Central memory CD8-positive, alpha-beta T cell (primary cell): ENCODE measurements around the gene TBL3.
A peak's percentile ranks its signal among the peaks of the same experiment; 100 is the strongest.

Experiments
- ATAC-seq: fragments of 150-1000 bp; cut with Tn5 transposase; replicated peaks from 2 replicates; pipeline ENCODE4 v1.10.0; 2022; ENCODE audit warnings: mild to moderate bottlenecking, moderate FRiP score, moderate number of reproducible peaks; ENCODE audit not compliant: poor library complexity, severe bottlenecking; ENCODE audit errors: extremely low read depth
- DNase-seq, 2 donors: peaks; one replicate each; pipeline ENCODE4 v3.0.0; 2021; ENCODE audit warnings: low spot score in 2 of 2
- H3K27ac Mint-ChIP-seq: one replicate; pipeline ENCODE4 v1.8.0; 2022; ENCODE audit warnings: low read depth, mild to moderate bottlenecking, moderate library complexity, mixed read lengths
- H3K27me3 Mint-ChIP-seq: one replicate; pipeline ENCODE4 v1.8.0; 2022; ENCODE audit warnings: mixed read lengths
- H3K36me3 Mint-ChIP-seq: one replicate; pipeline ENCODE4 v1.8.0; 2022; ENCODE audit warnings: mild to moderate bottlenecking, moderate library complexity, mixed read lengths; ENCODE audit not compliant: insufficient read depth
- H3K4me1 Mint-ChIP-seq: one replicate; pipeline ENCODE4 v1.8.0; 2022; ENCODE audit warnings: mixed read lengths
- H3K4me3 Mint-ChIP-seq: one replicate; pipeline ENCODE4 v1.8.0; 2022; ENCODE audit warnings: mild to moderate bottlenecking, moderate library complexity, mixed read lengths
- H3K9me3 Mint-ChIP-seq: one replicate; pipeline ENCODE4 v1.8.0; 2022; ENCODE audit warnings: mixed read lengths

TBL3 gene

GRCh38 chr16:1975432-1976215, 3.8 kb downstream of the TBL3 start:
- peaks cover 32% of the 10 kb centered on the region for H3K36me3 Mint-ChIP-seq
- no peak for ATAC-seq
- H3K4me3 Mint-ChIP-seq: no peak overlapping the region

DNA sequence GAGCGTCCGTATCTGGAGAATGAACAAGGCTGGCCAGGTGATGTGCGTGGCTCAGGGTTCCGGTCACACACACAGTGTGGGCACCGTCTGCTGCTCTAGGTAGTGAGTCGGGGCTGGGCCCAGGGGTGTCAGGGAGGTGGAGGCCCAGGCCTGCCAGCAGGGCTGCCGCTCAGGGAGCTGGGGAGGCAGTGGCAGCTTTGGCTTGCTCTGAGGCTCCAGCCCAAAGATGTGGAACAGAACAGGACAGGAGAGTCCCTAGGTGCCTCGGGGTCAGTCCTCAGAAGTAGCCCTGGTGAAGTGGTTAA, 4.3 kb downstream of the TBL3 start:
- Mint-ChIP-seq H3K4me1 (peaks cover 17% of the 10 kb centered on the region), H3K27ac (no peak overlapping the region), H3K4me3 (no peak overlapping the region), H3K27me3 (no peaks in the 10 kb centered on the region), H3K9me3 (no peaks in the 10 kb centered on the region), H3K36me3 (peaks cover 31% of the 10 kb centered on the region)
- ATAC-seq (no peak), DNase-seq (no peak)

More at GRCh38 chr16:1975432-1976215, 3.8 kb downstream of the TBL3 start:
- Mint-ChIP-seq H3K9me3 (no peaks in the 10 kb centered on the region), H3K4me1 (peaks cover 22% of the 10 kb centered on the region), H3K27me3 (no peaks in the 10 kb centered on the region), H3K27ac (no peak overlapping the region)
- DNase-seq: no peak

GRCh38 chr16:1976951-1977874, 5.4 kb downstream of the TBL3 start:
- peaks cover 3% of the 10 kb centered on the region for H3K27me3 Mint-ChIP-seq
- no peaks in the 10 kb centered on the region for H3K9me3 Mint-ChIP-seq
- H3K36me3 Mint-ChIP-seq: peaks cover 25% of the 10 kb centered on the region
- ATAC-seq (no peak), DNase-seq (no peak)
- peaks cover 7% of the 10 kb centered on the region for H3K4me1 Mint-ChIP-seq
- H3K27ac Mint-ChIP-seq: no peak overlapping the region
- H3K4me3 Mint-ChIP-seq: no peak overlapping the region

- Mint-ChIP-seq H3K27ac (no peak overlapping the region), H3K27me3 (peaks cover 10% of the 10 kb centered on the region), H3K4me1 (peaks cover 5% of the 10 kb centered on the region), H3K4me3 (no peak overlapping the region), H3K36me3 (peaks cover 23% of the 10 kb centered on the region), H3K9me3 (no peaks in the 10 kb centered on the region)
- no peak for ATAC-seq
- DNase-seq: no peak
Observed at GRCh38 chr16:1977875-1978268, 6.0 kb downstream of the TBL3 start.

- ATAC-seq (no peak), DNase-seq (no peak)
- no peak overlapping the region for H3K4me3 Mint-ChIP-seq
- peaks cover 5% of the 10 kb centered on the region for H3K4me1 Mint-ChIP-seq
- H3K27ac Mint-ChIP-seq: no peak overlapping the region
- H3K36me3 Mint-ChIP-seq: peaks cover 23% of the 10 kb centered on the region
- H3K27me3 Mint-ChIP-seq: peaks cover 14% of the 10 kb centered on the region
- no peaks in the 10 kb centered on the region for H3K9me3 Mint-ChIP-seq
Observed at GRCh38 chr16:1978476-1979120, 6.7 kb downstream of the TBL3 start.

DNA sequence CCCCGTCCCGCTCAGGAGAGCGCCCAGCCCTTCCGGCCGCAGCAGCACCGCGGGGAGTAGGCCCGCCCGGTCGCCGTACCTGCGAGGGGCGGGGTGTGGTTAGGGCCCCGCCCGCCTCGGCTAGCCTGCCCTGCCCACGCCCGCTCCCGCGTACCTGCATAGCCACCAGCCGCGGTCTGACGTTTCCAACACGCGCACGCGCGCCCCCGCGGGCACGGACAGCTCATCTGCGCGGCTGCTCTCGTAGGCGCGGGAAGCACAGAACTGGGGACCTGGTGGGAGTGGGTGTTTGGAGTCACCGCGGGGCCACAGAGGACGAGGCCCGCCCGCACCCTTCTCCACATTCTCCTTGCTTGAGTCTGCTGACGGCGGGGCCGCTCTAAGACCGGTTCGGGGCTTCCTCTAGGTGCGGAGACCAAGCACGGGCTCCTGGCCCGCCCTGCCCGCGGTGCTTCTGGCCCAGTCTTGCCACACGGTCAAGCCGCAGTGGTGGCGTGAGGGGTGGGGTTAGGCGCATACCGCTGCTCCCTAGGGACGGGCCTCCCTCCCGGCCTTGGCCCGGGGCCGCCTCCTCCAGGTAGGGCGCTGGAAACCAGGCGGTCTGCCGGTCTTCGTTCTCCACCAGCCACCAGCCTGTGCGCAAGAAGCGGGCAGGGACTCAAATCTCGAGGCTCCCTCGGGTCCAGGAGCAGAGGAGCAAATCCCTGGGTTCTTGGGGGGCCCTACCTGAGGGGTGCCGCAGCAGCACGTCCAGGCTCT, 7.6 kb downstream of the TBL3 start:
- Mint-ChIP-seq H3K27ac (no peak overlapping the region), H3K36me3 (peaks cover 22% of the 10 kb centered on the region), H3K27me3 (peaks cover 14% of the 10 kb centered on the region), H3K4me1 (peaks cover 5% of the 10 kb centered on the region), H3K9me3 (no peaks in the 10 kb centered on the region), H3K4me3 (no peak overlapping the region)
- DNase-seq: no peak
- ATAC-seq: no peak

- H3K9me3 Mint-ChIP-seq: no peaks in the 10 kb centered on the region
- H3K27me3 Mint-ChIP-seq: peaks cover 14% of the 10 kb centered on the region
- DNase-seq (no peak), ATAC-seq (no peak)
- no peak overlapping the region for H3K27ac Mint-ChIP-seq
- H3K4me1 Mint-ChIP-seq: peaks cover 12% of the 10 kb centered on the region
- peaks cover 26% of the 10 kb centered on the region for H3K36me3 Mint-ChIP-seq
- no peak overlapping the region for H3K4me3 Mint-ChIP-seq
Observed at GRCh38 chr16:1980030-1980769, 8.3 kb downstream of the TBL3 start.

GRCh38 chr16:1980770-1981087, 8.9 kb downstream of the TBL3 start:
- H3K27ac Mint-ChIP-seq: no peak overlapping the region
- H3K4me1 Mint-ChIP-seq: peaks cover 12% of the 10 kb centered on the region
- DNase-seq: no peak
- H3K4me3 Mint-ChIP-seq: no peak overlapping the region
- peaks cover 14% of the 10 kb centered on the region for H3K27me3 Mint-ChIP-seq
- no peaks in the 10 kb centered on the region for H3K9me3 Mint-ChIP-seq
- no peak for ATAC-seq
- H3K36me3 Mint-ChIP-seq: peaks cover 25% of the 10 kb centered on the region

- Mint-ChIP-seq H3K4me1 (peaks cover 12% of the 10 kb centered on the region), H3K9me3 (no peaks in the 10 kb centered on the region), H3K27ac (no peak within 1 kb of the TSS), H3K27me3 (peaks cover 14% of the 10 kb centered on the region), H3K36me3 (peaks cover 26% of the 10 kb centered on the region), H3K4me3 (peak within 1 kb of the TSS; percentile 72)
- DNase-seq: no peak
- no peak for ATAC-seq
Observed at GRCh38 chr16:1981398-1981836, 9.6 kb downstream of the TBL3 start, which contains the start of gene NOXO1. Gene NOXO1 (minus strand): TSS chr16:1981469. CDS start chr16:1981179, 290 bp downstream.

DNA sequence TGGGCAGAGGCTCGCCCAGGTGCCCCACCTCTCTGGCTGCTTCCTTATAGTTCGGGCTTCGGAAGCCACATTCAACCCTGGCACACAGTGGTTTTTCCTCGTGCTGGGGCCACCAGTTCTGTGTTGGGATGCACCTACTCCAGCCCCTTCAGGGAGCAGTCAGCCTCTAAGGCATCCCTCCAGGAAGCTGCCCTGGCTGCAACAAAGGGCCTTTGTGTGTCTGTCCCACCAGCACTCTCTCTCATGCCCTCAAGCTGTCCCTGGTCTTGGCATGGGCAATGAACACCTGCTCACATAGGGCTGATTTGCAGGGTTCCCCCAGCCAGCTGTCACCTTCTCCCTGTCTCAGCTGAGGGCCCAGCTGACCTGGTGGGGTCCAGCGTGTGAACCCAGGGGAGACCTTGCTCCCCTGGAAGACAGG, 10.2 kb downstream of the TBL3 start:
- H3K36me3 Mint-ChIP-seq: peaks cover 27% of the 10 kb centered on the region
- H3K9me3 Mint-ChIP-seq: no peaks in the 10 kb centered on the region
- peaks cover 14% of the 10 kb centered on the region for H3K27me3 Mint-ChIP-seq
- no peak for DNase-seq
- no peak overlapping the region for H3K27ac Mint-ChIP-seq
- peaks cover 12% of the 10 kb centered on the region for H3K4me1 Mint-ChIP-seq
- H3K4me3 Mint-ChIP-seq: peak overlapping the region; percentile 72
- no peak for ATAC-seq

GRCh38 chr16:1982991-1983543, 11.2 kb downstream of the TBL3 start:
- no peak for ATAC-seq

More at GRCh38 chr16:1982991-1983543, 11.2 kb downstream of the TBL3 start:
- Mint-ChIP-seq H3K4me3 (peak overlapping the region; percentile 72), H3K9me3 (no peaks in the 10 kb centered on the region), H3K27me3 (peaks cover 14% of the 10 kb centered on the region), H3K36me3 (peaks cover 27% of the 10 kb centered on the region), H3K27ac (no peak overlapping the region), H3K4me1 (peaks cover 12% of the 10 kb centered on the region)
- no peak for DNase-seq
